Trophoblast cell (in vitro differentiated cells and primary cell): ENCODE results near the gene SSBP1.

Experiments
- DNase-seq, 2 donors: peaks; one replicate each; pipeline ENCODE4 v3.0.0-alpha.2; 2016
- H2AFZ ChIP-seq: 2 replicates; pipeline ENCODE4 v1.6.1; 2013; ENCODE audit warnings: low read length, moderate library complexity, mild to moderate bottlenecking; ENCODE audit not compliant: insufficient read depth, poor library complexity
- H2AK5ac ChIP-seq: 2 replicates; pipeline ENCODE4 v1.6.1; 2013; ENCODE audit warnings: mild to moderate bottlenecking, low read length
- H2BK120ac ChIP-seq: 2 replicates; pipeline ENCODE4 v1.6.1; 2013; ENCODE audit warnings: low read length, mild to moderate bottlenecking, moderate library complexity; ENCODE audit not compliant: insufficient read depth, poor library complexity
- H2BK12ac ChIP-seq: 2 replicates; pipeline ENCODE4 v1.6.1; 2013; ENCODE audit warnings: mild to moderate bottlenecking, low read length, moderate library complexity
- H2BK5ac ChIP-seq: 2 replicates; pipeline ENCODE4 v1.6.1; 2013; ENCODE audit warnings: low read length, low read depth, moderate library complexity, mild to moderate bottlenecking; ENCODE audit not compliant: poor library complexity
- H3K14ac ChIP-seq: 2 replicates; pipeline ENCODE4 v1.6.1; 2013; ENCODE audit warnings: mild to moderate bottlenecking, low read length
- H3K18ac ChIP-seq: 2 replicates; pipeline ENCODE4 v1.6.1; 2013; ENCODE audit warnings: mild to moderate bottlenecking, low read length
- H3K23ac ChIP-seq: 2 replicates; pipeline ENCODE4 v1.6.1; 2013; ENCODE audit warnings: low read length
- H3K27ac ChIP-seq: 2 replicates; pipeline ENCODE4 v1.5.1; 2013; ENCODE audit warnings: low read depth, mild to moderate bottlenecking, inconsistent platforms, low read length, moderate library complexity
- H3K27me3 ChIP-seq: 2 replicates; pipeline ENCODE4 v1.6.1; 2013; ENCODE audit warnings: inconsistent platforms, mild to moderate bottlenecking, low read length, moderate library complexity; ENCODE audit not compliant: insufficient read depth
- H3K36me3 ChIP-seq, 2 experiments: 1 replicate in 1 of 2; 2 replicates in 1 of 2; pipeline ENCODE4 v1.6.1; 2013; ENCODE audit warnings: low read length in 2 of 2, mild to moderate bottlenecking in 2 of 2, moderate library complexity in 1 of 2; ENCODE audit not compliant: insufficient read depth in 2 of 2, control insufficient read depth in 1 of 2
- H3K4ac ChIP-seq: 2 replicates; pipeline ENCODE4 v1.6.1; 2013; ENCODE audit warnings: low read depth, mild to moderate bottlenecking, low read length, moderate library complexity
- H3K4me1 ChIP-seq, 2 experiments: 1 replicate in 1 of 2; 2 replicates in 1 of 2; pipeline ENCODE4 v1.6.1; 2013; ENCODE audit warnings: low read length in 2 of 2, mild to moderate bottlenecking in 2 of 2, moderate library complexity in 1 of 2; ENCODE audit not compliant: insufficient read depth in 2 of 2, control insufficient read depth in 1 of 2
- H3K4me2 ChIP-seq: 2 replicates; pipeline ENCODE4 v1.6.1; 2013; ENCODE audit warnings: inconsistent platforms, mild to moderate bottlenecking, low read length, moderate library complexity
- H3K4me3 ChIP-seq: 2 replicates; pipeline ENCODE4 v1.5.1; 2013; ENCODE audit warnings: mild to moderate bottlenecking, low read depth, low read length, inconsistent platforms
- H3K79me1 ChIP-seq: one replicate; pipeline ENCODE4 v1.6.1; 2013; ENCODE audit warnings: low read length
- H3K79me2 ChIP-seq: 2 replicates; pipeline ENCODE4 v1.6.1; 2013; ENCODE audit warnings: low read length, mild to moderate bottlenecking; ENCODE audit not compliant: control insufficient read depth, insufficient read depth, poor library complexity
- H3K9ac ChIP-seq: 2 replicates; pipeline ENCODE4 v1.6.1; 2013; ENCODE audit warnings: mild to moderate bottlenecking, low read length
- H3K9me3 ChIP-seq: 2 replicates; pipeline ENCODE4 v1.6.1; 2013; ENCODE audit warnings: low read depth, mild to moderate bottlenecking, control low read depth, inconsistent platforms, low read length; ENCODE audit not compliant: insufficient read depth
- H4K12ac ChIP-seq: 2 replicates; pipeline ENCODE4 v1.6.1; 2013; ENCODE audit warnings: low read depth, mild to moderate bottlenecking, low read length, moderate library complexity
- H4K8ac ChIP-seq: 2 replicates; pipeline ENCODE4 v1.6.1; 2013; ENCODE audit warnings: low read depth, mild to moderate bottlenecking, low read length, moderate library complexity
- H4K91ac ChIP-seq: one replicate; pipeline ENCODE4 v1.6.1; 2013; ENCODE audit warnings: low read depth, mild to moderate bottlenecking, low read length, moderate library complexity
- WGBS: extraction: QIAGEN DNeasy Blood & Tissue Kit; methylation state at CpG from one replicate; pipeline ENCODE4 v1.1.7; 2013; ENCODE audit warnings: missing lambda C conversion rate; ENCODE audit not compliant: insufficient read length, insufficient coverage; ENCODE audit errors: extremely low coverage; 5-methylcytosine and 5-hydroxymethylcytosine counted together

Gene SSBP1

GRCh38 chr7:141698247-141699015 is 39.7 kb upstream of the SSBP1 start:
- H3K4ac ChIP-seq = no peak overlapping the region
- no peak for DNase-seq
- H3K4me2 ChIP-seq = no peak overlapping the region
- H3K4me3 ChIP-seq = no peak overlapping the region
- no peak overlapping the region for H2BK5ac ChIP-seq
- no peaks in the 10 kb centered on the region for H3K27me3 ChIP-seq
- H3K14ac ChIP-seq = no peak overlapping the region
- peaks cover 0 to 6% of the 10 kb centered on the region in 2 experiments for H3K4me1 ChIP-seq
- H2BK120ac ChIP-seq = no peak overlapping the region
- no peak overlapping the region for H3K27ac ChIP-seq
- H4K8ac ChIP-seq = no peak overlapping the region
- H3K9me3 ChIP-seq = no peaks in the 10 kb centered on the region
- no peak overlapping the region for H2AK5ac ChIP-seq
- no peak overlapping the region for H4K12ac ChIP-seq
- no peak overlapping the region for H2BK12ac ChIP-seq
- H3K23ac ChIP-seq = no peak overlapping the region
- no peaks in the 10 kb centered on the region for H3K79me2 ChIP-seq
- no peak overlapping the region for H2AFZ ChIP-seq
- H3K9ac ChIP-seq = no peak overlapping the region
- H3K79me1 ChIP-seq = peaks cover 2% of the 10 kb centered on the region
- no peak overlapping the region for H4K91ac ChIP-seq
- no peaks in the 10 kb centered on the region for H3K36me3 ChIP-seq
- WGBS = no CpG with 5 or more reads among the region's 1 CpG
- no peak overlapping the region for H3K18ac ChIP-seq

GRCh38 chr7:141699860-141700259 is 38.3 kb upstream of the SSBP1 start:
- Histone ChIP-seq H4K8ac (no peak overlapping the region), H3K4me2 (no peak overlapping the region), H3K9ac (no peak overlapping the region), H3K4ac (no peak overlapping the region), H3K79me1 (peaks cover 2% of the 10 kb centered on the region), H3K23ac (no peak overlapping the region), H2AK5ac (no peak overlapping the region), H3K14ac (no peak overlapping the region), H3K36me3 (no peaks in the 10 kb centered on the region), H3K79me2 (no peaks in the 10 kb centered on the region), H2BK12ac (no peak overlapping the region), H3K27me3 (no peaks in the 10 kb centered on the region), H4K91ac (no peak overlapping the region), H3K27ac (no peak overlapping the region), H4K12ac (no peak overlapping the region), H3K18ac (no peak overlapping the region), H2BK120ac (no peak overlapping the region), H2AFZ (no peak overlapping the region), H3K4me1 (peaks cover 0 to 6% of the 10 kb centered on the region in 2 experiments), H3K4me3 (no peak overlapping the region), H2BK5ac (no peak overlapping the region), H3K9me3 (no peaks in the 10 kb centered on the region)
- DNase-seq = no peak
- WGBS = no CpG with 5 or more reads among the region's 3 CpGs

- H4K8ac ChIP-seq = no peak overlapping the region
- no peak overlapping the region for H3K23ac ChIP-seq
- H3K14ac ChIP-seq = no peak overlapping the region
- H3K79me2 ChIP-seq = no peaks in the 10 kb centered on the region
- H2AK5ac ChIP-seq = no peak overlapping the region
- no peak overlapping the region for H4K12ac ChIP-seq
- no peaks in the 10 kb centered on the region for H3K36me3 ChIP-seq
- peak; percentile 20 to 78 for DNase-seq
- no peak overlapping the region for H2BK12ac ChIP-seq
- no peak overlapping the region for H3K9ac ChIP-seq
- no CpG with 5 or more reads among the region's 5 CpGs for WGBS
- H3K79me1 ChIP-seq = peaks cover 2% of the 10 kb centered on the region
- H4K91ac ChIP-seq = no peak overlapping the region
- H2BK5ac ChIP-seq = no peak overlapping the region
- H3K4me2 ChIP-seq = peak overlapping the region; percentile 93
- H3K4me1 ChIP-seq = peaks cover 0 to 6% of the 10 kb centered on the region in 2 experiments
- H3K27ac ChIP-seq = no peak overlapping the region
- no peak overlapping the region for H3K4me3 ChIP-seq
- H3K9me3 ChIP-seq = no peaks in the 10 kb centered on the region
- H3K4ac ChIP-seq = no peak overlapping the region
- H2AFZ ChIP-seq = no peak overlapping the region
- H2BK120ac ChIP-seq = no peak overlapping the region
- H3K27me3 ChIP-seq = no peaks in the 10 kb centered on the region
- H3K18ac ChIP-seq = no peak overlapping the region
These were observed 37.8 kb upstream of the SSBP1 start for GRCh38 chr7:141700296-141700847.

- DNase-seq = peak; percentile 18 to 23
- H3K23ac ChIP-seq = no peak overlapping the region
- H2AFZ ChIP-seq = no peak overlapping the region
- H4K8ac ChIP-seq = no peak overlapping the region
- no peak overlapping the region for H4K12ac ChIP-seq
- peaks cover 0 to 6% of the 10 kb centered on the region in 2 experiments for H3K4me1 ChIP-seq
- no peaks in the 10 kb centered on the region for H3K27me3 ChIP-seq
- H3K79me1 ChIP-seq = peaks cover 2% of the 10 kb centered on the region
- H2BK5ac ChIP-seq = no peak overlapping the region
- no peaks in the 10 kb centered on the region for H3K36me3 ChIP-seq
- peak overlapping the region; percentile 93 for H3K4me2 ChIP-seq
- H3K9ac ChIP-seq = peak overlapping the region; percentile 4
- H3K79me2 ChIP-seq = no peaks in the 10 kb centered on the region
- no peak overlapping the region for H3K18ac ChIP-seq
- no peak overlapping the region for H2BK12ac ChIP-seq
- H3K4ac ChIP-seq = no peak overlapping the region
- no peak overlapping the region for H3K27ac ChIP-seq
- H4K91ac ChIP-seq = no peak overlapping the region
- no peaks in the 10 kb centered on the region for H3K9me3 ChIP-seq
- no peak overlapping the region for H2BK120ac ChIP-seq
- no peak overlapping the region for H2AK5ac ChIP-seq
- no CpG with 5 or more reads among the region's 20 CpGs for WGBS
- no peak overlapping the region for H3K14ac ChIP-seq
- peak overlapping the region; percentile 61 for H3K4me3 ChIP-seq
These were observed 37.2 kb upstream of the SSBP1 start for GRCh38 chr7:141700848-141701371.
